Left renal pelvis (tissue), 4 donors: ENCODE measurements around the gene DCT. TPM values are rescaled to one million over a fixed set of nuclear protein-coding genes. Genes with fewer than 3 reads are reported as not detected.

Experiments used
- DNase-seq, 4 donors: peaks; one replicate each; pipeline ENCODE4 v3.0.0-alpha.2; 2013; ENCODE audit warnings: low read depth in 4 of 4, low spot score in 3 of 4
- polyA plus RNA-seq, 4 donors: library from polyadenylated mRNA; unstranded; fragments of 120-200 nt; gene quantifications; one replicate each; pipeline ENCODE4 v1.2.1, GENCODE V29; 2013; ENCODE audit not compliant: insufficient read length in 4 of 4

The DCT gene
- polyA plus RNA-seq, 4 donors, result 0.22 to 0.64 (median 0.32) TPM

- DNase-seq, result no peak
Measured at GRCh38 chr13:94455414-94455813, 24.1 kb downstream of the DCT start.

GRCh38 chr13:94454906-94455305 lies 24.6 kb downstream of the DCT start:
- no peak for DNase-seq

GRCh38 chr13:94454334-94454733 lies 25.1 kb downstream of the DCT start:
- DNase-seq, result no peak

GRCh38 chr13:94444826-94445225 lies 34.7 kb downstream of the DCT start:
- DNase-seq, result no peak

GRCh38 chr13:94435604-94436226 lies 43.8 kb downstream of the DCT start:
- peak; percentile 14 to 30 (median 28) for DNase-seq

GRCh38 chr13:94433055-94433961 lies 46.2 kb downstream of the DCT start:
- DNase-seq, result no peak

- DNase-seq, result no peak
Measured at GRCh38 chr13:94431987-94432386, 47.5 kb downstream of the DCT start.

GRCh38 chr13:94431574-94431973 lies 47.9 kb downstream of the DCT start:
- no peak for DNase-seq

GRCh38 chr13:94427313-94427953 lies 52.0 kb downstream of the DCT start:
- DNase-seq, result no peak

GRCh38 chr13:94419925-94420305 lies 59.6 kb downstream of the DCT start:
- DNase-seq, result no peak

- DNase-seq, result no peak
Measured at GRCh38 chr13:94419304-94419924, 60.1 kb downstream of the DCT start.

GRCh38 chr13:94417294-94417693 lies 62.2 kb downstream of the DCT start:
- DNase-seq, result no peak

GRCh38 chr13:94416454-94417080 lies 62.9 kb downstream of the DCT start:
- DNase-seq, result no peak

GRCh38 chr13:94415500-94416237 lies 63.8 kb downstream of the DCT start:
- no peak for DNase-seq

- no peak for DNase-seq
Measured at GRCh38 chr13:94414708-94415107, 64.8 kb downstream of the DCT start.

- no peak for DNase-seq
Measured at GRCh38 chr13:94414141-94414540, 65.3 kb downstream of the DCT start.

- DNase-seq, result no peak
Measured at GRCh38 chr13:94413598-94413944, 65.9 kb downstream of the DCT start.

GRCh38 chr13:94412870-94413597 lies 66.4 kb downstream of the DCT start:
- no peak for DNase-seq

GRCh38 chr13:94411747-94412146 lies 67.7 kb downstream of the DCT start:
- no peak for DNase-seq
